ENCODE measurements around the gene RAD51B.

RAD51B gene

DNA sequence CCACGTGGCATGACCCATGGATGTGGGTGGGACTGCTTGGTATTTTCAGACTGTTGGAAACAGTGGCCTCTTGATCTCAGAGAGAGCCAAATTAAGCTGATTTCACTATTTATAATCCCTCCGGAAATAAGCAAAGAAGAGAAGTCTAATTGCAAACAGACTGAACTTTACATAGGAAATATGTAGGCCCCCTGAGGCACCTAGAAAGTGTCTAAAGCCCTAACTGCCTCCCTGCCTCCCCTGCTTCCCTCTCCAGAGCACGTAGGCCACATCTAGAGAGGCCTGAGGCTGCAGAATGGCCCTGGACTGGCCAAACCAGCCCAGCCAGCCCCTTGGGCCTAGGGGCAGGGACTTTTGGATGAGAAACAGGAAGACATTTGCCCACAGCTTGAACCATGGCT is 849.5 kb downstream of the RAD51B start:
- no peak for ATAC-seq

DNA sequence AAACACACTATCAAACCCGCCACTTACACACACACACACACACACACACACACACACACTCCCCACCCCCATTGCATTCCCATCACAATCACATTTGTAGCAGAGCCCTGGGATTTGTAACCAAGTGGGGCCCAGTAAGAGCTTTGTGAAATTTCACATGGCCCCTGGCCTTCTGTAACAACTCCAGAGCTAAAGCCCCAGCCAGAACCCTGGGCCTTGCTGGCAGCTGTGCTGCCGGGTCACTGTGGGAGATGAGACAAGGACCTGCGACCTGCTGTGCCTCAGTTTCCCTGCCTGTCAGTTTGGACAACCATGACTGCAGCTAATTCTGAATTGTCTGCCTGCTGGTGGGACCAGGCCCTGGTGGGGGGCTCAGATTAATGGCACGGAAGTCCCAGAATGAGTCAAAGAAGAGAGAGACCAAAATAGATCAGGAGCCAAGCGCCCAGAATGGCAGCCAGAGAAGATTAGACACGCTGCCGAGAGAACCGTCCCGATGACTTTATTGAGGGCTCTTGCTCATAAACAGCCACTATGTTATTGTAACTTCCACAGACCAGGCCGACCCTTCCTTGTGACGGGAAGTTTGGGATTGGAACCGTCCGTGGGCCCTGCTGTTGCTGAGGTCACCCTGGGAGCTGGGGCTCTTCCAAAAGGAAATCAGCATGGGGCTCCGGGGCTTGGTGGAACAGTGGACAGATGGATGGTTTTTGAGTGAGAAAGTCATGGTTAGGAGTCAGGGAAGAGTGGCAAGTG is 850.2 kb downstream of the RAD51B start:
- ATAC-seq: no peak

DNA sequence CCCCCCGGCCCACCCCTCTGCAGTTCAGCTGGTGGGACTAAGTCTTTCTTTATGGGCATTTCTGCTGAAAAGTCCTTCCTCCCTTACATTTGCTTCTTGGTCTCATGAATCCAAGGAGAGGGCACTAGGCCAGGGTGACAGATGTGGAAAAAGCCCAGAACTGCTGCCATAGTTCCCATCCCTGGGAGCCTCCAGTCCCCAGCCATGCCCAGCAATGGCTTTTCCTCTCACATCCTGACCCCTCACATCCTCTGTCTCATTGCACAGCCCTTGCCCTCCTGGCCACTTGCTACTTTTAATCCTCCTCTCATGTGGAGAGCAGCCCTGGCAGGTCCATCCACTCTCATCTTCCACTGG is 850.8 kb downstream of the RAD51B start:
- no peak for ATAC-seq

DNA sequence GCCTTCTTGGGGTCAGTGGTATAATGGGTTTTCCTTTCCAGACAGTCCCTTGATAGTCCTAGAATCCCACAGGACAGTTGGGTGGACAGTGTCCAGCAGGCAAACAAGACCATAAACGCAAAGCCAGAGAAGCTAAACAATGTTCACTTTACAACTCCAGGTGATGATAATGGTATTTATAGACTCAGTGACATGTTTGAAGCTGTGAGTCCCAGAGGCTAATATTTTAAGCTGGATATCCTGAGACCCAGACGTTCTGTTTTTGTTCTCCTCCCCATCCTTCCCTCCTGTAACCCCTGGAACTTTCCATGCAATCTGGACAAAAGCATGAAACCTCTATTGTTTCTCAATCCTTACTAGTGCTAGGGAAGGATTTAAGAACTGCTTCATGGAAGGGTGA is 852.3 kb downstream of the RAD51B start:
- no peak for ATAC-seq

DNA sequence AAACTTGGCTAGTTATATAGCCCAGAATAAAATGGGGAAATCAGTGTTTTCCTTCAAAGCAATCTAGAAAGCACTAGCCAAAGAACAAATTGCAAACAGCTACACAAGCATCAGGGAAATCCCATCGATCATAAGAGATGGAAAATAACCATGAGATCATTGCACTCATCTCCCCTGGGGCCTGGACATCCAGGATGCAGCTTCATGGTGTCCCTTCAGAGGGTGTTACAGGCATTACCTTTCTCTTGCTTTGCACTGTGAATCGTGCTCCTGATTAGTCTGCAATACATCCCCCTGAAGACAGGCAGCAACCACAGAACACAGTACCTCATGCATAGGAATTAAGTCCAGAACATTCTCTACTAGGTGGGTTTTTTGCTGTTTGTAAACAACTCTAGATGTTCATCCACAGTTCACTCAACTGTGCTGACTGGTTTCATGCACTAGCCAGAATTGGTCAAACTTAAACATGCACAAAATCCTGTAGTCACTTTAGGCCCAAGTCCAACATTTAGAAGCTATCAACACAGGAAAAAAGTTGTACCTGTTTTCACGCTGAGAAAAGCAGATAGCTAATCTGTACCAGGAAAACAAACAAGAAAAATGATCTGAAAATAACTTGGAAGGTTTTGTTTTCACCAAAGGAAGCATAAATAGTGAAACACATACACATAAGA is 853.2 kb downstream of the RAD51B start:
- no peak for ATAC-seq

DNA sequence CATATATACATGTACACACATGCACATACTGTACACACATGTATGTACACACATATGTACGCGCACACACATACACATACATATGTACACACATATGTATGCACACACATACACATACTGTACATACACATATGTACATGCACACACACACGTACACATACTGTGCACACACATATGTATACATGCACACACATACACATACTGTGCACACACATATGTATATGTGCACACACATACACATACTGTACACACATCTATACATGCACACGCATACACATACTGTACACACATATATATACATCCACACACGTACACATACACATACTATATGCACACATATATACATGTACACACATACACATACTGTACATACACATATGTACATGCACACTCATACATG is 853.9 kb downstream of the RAD51B start:
- no peak for ATAC-seq

DNA sequence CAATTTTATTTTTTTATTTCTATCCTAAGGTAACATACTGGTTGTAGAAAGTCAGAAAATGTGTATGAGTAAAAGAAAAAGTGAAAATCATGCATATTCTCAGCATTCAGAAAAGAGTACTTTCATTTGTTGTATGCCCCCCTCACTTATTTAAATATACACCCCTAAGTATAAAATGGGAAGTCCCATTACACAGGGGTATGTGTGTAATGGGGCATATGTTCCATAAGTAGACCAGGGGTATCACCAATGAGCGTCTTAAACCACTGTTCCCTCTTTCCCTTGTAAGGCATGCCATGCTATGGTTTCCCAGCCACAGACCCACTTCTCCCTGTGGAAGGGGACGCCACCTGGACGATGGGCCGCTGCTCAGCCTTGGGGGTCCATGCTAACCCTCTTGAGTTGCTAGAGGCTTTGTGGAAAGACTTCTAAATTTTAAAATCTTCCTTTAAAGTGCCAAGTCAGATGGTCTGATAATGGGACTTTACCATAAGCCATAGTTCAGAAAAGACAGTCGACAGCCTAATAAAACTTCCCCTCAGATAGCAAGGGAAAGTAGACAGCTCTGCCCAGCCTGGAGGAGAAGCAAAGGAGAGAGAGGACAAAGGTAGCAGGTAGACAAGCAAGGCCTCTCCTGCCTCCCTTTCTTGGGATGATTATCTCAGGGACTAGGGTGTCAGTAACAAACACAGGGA is 855.1 kb downstream of the RAD51B start:
- no peak for ATAC-seq

DNA sequence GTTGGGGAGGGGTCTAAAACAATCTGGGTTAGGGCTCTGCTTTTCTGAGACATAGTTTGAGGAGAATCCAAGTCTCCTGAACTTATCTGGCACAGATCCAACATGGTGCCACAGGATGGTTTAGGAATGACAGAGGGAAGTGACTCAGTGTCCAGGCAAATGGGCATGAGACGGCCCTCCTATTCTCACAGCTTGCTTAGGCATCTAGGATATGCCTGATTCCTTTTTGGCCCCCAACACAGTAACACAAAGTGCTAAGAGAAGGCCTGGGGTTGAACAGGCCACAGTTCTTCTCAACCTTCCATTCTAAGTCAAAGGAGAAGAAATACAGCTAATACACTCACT is 855.6 kb downstream of the RAD51B start:
- no peak for ATAC-seq

DNA sequence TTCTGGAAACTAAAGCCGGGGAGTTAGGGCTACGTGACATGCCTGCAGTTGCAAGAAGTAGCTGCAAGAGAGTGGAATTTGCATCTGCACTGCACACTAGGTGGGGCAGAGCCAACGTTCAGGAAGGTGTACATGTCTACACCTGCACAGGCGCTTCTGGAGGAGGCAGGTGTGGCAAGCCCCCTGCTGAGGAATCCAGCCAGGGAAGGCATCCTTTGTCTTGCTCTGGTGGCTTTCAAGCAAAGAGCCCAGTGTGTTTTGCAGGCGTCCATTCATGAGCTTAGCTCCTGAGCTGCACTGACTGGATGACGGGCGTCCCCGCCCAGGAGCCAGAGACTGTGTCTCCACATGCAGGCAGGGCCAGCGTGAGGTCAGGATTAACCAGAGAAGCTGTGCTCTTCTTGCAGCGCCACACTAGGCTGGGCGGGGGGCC is 856.9 kb downstream of the RAD51B start:
- no peak for ATAC-seq

DNA sequence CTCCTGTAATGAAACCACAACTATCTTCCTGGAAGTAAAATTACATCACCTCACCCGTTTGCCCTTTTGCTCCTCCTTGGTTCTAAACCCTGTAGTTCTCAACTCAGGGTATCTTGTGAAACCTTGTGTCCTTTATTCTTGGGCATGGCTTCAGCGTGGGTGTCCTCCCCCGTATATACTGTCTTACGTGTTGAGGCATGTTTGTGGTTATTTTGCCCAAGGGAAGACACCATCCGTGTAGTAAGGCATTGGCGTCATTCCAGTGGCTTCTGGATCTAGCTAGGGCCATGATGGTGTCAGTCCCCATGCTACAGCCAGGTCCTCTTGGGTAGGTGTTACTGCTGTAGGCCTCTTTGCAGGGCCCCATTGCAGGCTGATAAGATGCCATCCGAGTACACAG is 857.9 kb downstream of the RAD51B start:
- ATAC-seq: no peak

DNA sequence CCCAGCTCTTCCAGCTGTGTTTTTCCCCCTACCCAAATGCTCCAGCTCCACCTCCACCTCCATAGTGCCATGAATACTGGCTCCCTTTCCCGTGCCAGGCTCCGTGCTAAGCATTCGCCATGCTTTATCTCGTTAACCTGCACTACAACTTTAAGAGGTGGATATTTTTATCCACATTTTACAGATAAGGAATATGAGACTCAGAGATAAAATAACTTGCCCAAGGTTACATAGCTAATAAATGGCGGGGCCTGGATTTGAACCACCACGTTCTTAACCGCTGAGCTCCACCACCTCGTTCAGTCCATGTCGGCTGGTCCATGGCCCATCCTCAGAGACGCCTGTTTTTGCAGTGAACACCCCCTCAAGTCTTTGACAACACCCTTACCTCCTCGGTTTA is 858.3 kb downstream of the RAD51B start:
- ATAC-seq: no peak

DNA sequence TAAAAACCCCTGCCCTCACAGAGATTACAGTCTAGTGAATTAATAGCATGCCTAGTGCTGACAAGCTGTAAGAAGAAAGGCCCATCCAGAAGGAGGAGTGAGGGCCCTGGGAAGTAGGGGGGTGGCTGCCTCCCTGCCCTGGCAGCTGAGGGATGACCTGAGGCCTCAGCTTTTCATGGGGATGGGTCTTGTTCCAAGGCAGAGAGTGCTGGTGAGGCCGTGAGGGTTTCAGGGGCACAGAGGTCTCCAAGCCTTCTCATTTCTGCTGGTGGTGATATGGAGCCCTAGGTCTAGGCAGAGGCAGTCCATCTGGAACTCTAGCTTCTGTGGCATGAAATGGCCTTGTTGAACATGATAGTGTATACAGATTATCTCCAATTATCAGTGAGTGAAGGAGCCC is 858.9 kb downstream of the RAD51B start:
- ATAC-seq: no peak

DNA sequence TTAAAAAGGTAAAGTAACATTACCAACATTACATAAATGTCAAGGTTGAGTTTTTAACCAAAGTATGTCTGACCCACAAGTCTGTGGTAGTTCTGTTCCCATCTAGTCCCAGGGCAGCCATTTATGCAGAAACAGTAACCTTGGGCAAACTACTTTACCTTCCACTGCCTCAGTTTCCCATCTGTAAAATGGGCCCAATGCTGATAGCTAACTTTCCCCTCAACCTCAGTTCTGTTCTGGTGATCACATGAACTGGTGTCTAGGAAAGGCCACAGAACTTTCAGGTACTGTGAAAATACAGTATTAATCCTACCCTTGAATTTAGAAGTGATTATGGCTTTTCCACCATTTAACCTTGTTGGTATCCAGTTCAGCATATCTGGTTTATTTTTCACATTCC is 859.7 kb downstream of the RAD51B start:
- ATAC-seq: no peak

DNA sequence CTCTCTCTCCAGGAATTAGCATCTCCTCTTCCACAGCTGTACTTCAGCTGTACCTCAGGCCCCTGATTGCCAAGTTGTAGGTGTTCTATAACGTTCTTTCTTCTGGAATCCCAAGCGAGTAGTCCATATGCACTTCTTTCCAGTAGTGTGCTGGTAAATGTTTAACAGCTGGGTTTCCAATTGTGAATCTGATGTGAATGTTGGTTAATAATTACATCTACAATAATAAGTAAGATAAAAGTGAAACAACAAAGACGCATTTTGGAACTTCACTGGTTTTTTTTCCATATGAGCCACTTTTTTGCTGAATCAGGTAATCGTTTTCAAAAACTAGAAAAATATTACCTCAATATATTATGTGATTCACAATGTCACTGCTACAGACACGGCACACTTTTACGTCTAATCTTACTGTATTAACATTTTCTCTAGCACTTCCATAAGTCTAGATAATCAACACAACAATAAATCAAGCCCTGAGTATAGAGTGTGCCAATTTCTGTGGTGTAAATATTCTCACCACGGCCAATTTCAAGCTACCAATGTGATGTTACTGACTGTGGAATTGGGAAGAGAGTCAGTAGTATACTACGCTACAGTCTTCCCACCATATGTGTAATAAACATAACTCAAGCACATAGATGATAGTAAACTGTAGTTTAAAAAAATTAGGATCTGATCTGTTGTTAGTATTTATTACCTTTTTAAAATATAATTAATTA is 860.3 kb downstream of the RAD51B start:
- ATAC-seq: no peak

DNA sequence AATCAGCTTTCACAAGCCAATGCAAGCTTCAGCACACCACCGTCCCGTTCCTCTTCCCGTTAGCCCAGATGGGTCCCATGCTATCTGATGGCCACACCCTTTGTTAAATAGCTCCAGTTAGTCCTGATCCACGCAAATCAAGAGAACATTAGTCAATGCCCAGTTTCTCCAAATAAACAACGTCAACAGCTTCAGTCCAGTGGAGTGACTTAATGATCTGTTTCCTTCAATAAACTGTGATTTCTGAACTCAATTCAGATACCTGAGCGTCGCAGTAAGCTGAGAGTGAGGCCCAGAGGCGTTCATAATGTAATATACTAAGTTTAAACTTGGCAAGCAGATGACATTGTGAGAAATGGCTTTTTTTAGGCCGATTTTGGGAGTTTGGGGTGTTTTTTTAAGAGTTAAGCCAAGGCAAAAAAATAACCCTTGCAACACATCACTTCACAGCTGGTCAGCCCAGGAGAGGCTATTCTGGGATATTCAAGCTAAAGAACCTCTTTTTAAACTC is 861.0 kb downstream of the RAD51B start:
- no peak for ATAC-seq

DNA sequence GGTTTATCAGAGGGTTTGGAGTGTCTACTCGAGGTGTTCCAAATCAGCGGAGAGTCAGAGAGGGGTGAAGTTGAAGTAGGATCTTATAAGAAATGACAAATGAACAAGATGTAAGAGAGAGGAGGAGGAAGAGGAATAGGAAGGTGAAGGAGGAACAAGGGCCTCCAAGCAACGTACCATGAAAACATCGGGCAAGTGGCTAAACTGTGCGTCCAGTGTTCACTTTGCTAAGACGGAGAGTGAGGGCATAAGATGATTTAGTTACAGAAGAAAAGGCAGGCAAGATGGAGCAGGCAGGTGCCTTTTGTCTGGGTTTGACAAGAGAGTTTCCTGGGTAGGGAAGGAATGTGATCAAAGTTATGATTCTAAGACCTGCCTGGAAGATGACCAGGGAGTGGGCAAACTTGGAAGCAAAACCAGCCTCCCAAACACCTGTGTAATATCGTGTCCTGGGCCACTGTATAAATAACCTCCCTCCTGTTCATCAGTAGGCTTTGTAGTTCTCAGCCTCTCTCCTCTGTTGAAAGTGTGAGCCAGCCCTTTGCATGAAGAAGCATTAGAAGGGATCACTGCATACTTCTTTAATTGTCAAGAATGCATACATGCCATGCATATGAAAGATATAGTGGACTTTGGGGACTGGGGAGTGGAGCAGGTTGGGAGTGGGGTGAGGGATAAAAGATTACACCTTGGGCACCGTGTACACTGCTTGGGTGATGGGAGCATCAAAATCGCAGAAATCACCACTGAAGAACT is 861.9 kb downstream of the RAD51B start:
- ATAC-seq: no peak

DNA sequence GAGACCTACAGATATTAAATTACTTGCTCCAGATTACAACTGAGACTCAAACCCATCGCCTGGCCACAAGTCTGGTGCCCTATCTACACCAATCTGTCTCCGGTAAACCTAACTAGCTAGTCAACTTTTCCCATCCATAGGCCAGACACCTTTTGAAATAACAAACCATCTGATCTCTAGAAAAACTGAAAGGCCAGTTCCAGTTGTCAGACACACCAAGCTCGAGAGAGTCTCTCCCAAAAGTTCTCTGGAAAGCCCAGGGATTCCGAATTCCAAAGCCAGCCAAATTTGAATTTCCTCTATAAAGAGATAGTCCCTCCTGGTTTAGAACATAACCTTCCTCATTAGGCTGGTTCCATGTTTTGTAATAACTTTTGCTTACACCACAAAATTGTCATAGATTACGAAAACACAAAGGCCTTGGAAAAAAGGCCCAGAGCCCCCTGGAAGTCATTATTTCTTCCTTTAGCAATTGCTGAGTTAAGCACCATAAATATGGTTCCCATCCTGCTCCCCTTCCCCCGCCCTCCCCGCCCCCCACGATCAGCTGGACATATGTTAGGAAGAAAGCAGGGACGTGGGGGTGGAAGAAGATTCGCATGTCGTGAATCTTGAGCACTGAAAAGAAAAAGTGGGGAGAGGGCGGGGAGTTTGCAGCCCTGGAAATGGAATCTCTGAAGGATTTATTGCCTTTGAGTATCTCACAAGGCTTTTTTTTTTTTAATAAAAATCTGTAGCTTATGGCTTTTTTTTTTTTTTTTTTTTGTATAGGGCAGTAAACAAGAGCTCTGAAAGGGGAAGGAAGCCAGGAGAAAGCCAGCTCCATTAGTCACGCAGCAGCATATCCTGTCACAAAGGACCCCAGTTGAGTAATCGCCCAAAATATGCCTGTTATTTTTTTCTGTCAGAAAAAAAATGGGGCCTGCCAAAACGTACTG is 862.9 kb downstream of the RAD51B start:
- no peak for ATAC-seq

DNA sequence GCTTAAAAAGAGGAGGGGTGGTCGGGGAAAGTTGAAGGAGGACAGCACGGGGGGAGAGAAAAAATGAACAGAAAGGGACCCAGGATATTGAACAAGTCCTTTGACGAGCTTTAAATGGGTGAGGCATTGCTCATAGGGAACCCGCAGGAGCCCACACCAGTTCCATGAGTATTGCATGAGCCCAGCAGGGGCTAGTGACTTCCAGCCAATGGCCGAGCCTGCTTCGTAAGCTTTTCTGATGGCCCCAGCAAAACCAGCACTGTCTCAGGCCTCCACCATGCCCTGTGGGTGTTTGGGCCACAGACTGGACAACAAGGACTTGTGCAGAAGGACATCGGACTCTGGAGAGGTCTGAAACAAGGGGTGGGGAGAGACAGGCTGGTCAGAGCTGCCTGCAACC is 863.7 kb downstream of the RAD51B start:
- ATAC-seq: no peak

DNA sequence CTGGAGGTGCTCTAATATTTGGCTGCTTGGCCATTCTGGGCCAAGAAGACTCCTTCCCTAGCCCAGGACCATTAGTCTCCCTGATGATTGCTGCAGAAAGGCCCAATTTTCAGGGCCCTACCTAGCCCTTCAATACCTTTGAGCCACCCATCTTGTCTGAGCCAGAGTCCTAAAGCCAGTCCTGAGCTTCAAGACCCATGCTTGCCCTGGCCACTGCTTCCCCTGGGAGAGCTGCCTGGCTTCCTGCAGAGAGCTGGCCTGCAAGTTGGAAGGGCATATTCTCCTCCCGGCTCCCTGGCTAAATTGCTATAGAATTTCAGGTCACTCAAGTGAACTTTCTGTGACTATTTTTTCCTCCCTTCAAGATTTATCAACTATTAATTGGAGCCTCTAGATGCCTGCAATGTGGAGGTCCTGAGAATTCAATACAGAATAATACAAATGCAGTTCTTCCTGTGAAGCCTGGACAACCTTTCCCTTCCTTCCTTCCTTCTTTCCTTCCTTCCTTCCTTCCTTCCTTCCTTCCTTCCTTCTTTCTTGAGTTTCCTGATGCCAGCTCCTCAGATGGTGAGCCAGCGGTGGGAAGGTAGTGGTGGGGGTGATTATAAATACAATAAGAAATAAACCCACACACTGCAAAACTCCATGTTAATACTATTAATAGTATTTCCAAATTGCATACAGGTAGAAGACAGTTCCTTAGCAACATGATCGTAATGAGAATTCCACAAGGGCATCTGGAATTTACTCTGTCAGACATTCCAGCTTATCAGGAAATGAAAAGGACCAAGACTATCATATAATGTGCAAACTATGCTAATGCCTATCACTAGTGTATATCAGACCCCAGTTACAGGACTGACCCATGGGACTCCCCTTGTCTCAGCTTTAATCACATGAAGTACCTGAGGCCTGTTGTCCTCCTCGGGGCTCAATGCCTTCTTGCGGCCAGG is 865.2 kb downstream of the RAD51B start:
- ATAC-seq: no peak

Measured in activated CD4-positive, CD25-positive, alpha-beta regulatory T cell treated with anti-CD3 and anti-CD28 coated beads, Interleukin-2, amount 50 U/mL, for 24 hours (primary cell).